GM23338 (cell line): ENCODE results near the gene TMEM191B. TPM values are rescaled to one million over a fixed set of nuclear protein-coding genes. Genes with fewer than 3 reads are reported as not detected.
"Not testable (repeated sequence)": the region's sequence is repeated elsewhere in the genome, so short reads cannot be mapped to it uniquely, and the experiment has no call there.

Experiments used
- ATAC-seq: fragments of 200-7000 bp; cut with Tn5 transposase; 3 replicates; pipeline ENCODE4 v1.9.1; 2020
- DNase-seq: peaks from one replicate; pipeline ENCODE4 v3.0.0-alpha.2; 2015; ENCODE audit warnings: low spot score
- H2AFZ ChIP-seq: fragments of 200-600 bp; sonication (generic); 2 replicates; pipeline ENCODE4 v1.8.0; 2016; ENCODE audit warnings: antibody characterized with exemption, mild to moderate bottlenecking, moderate library complexity
- H3F3A ChIP-seq: fragments of 200-600 bp; sonication (generic); replicated peaks from 2 replicates; pipeline ENCODE4 v1.8.0; 2017; ENCODE audit warnings: antibody characterized with exemption, mixed run types, low read depth
- H3K27ac ChIP-seq: fragments of 200-600 bp; sonication (generic); 2 replicates; pipeline ENCODE4 v1.6.1; 2016; ENCODE audit warnings: low read depth
- H3K27me3 ChIP-seq: fragments of 200-600 bp; sonication (generic); 2 replicates; pipeline ENCODE4 v1.8.0; 2016; ENCODE audit warnings: mild to moderate bottlenecking, mixed run types, moderate library complexity; ENCODE audit not compliant: insufficient read depth
- H3K36me3 ChIP-seq: fragments of 200-600 bp; sonication (generic); 2 replicates; pipeline ENCODE4 v1.8.0; 2016; ENCODE audit warnings: mild to moderate bottlenecking; ENCODE audit not compliant: insufficient read depth
- H3K4me1 ChIP-seq: fragments of 200-600 bp; sonication (generic); 2 replicates; pipeline ENCODE4 v1.8.0; 2016; ENCODE audit warnings: mild to moderate bottlenecking, moderate library complexity; ENCODE audit not compliant: insufficient read depth
- H3K4me2 ChIP-seq: fragments of 200-600 bp; sonication (generic); 2 replicates; pipeline ENCODE4 v1.7.1; 2017; ENCODE audit warnings: mixed run types
- H3K4me3 ChIP-seq: fragments of 200-600 bp; sonication (generic); 2 replicates; pipeline ENCODE4 v1.6.1; 2016; ENCODE audit warnings: mixed run types
- H3K79me2 ChIP-seq: fragments of 200-600 bp; sonication (generic); replicated peaks from 2 replicates; pipeline ENCODE4 v1.8.0; 2017; ENCODE audit warnings: mild to moderate bottlenecking; ENCODE audit not compliant: insufficient read depth
- H3K9me2 ChIP-seq: fragments of 200-600 bp; sonication (generic); 2 replicates; pipeline ENCODE4 v1.8.0; 2017; ENCODE audit not compliant: insufficient read depth
- H4K20me1 ChIP-seq: fragments of 200-600 bp; sonication (generic); replicated peaks from 2 replicates; pipeline ENCODE4 v1.8.0; 2017; ENCODE audit warnings: mild to moderate bottlenecking; ENCODE audit not compliant: insufficient read depth
- H3K27ac Mint-ChIP-seq: 2 replicates; pipeline ENCODE4 v1.8.0; 2020; ENCODE audit warnings: inconsistent platforms, mild to moderate bottlenecking, moderate library complexity, mixed read lengths
- H3K27me3 Mint-ChIP-seq: 3 replicates; pipeline ENCODE4 v1.8.0; 2022; ENCODE audit warnings: low read depth, mild to moderate bottlenecking, moderate library complexity, mixed read lengths, inconsistent platforms; ENCODE audit not compliant: insufficient read depth, poor library complexity
- H3K36me3 Mint-ChIP-seq: 3 replicates; pipeline ENCODE4 v1.8.0; 2021; ENCODE audit warnings: low read depth, mild to moderate bottlenecking, inconsistent platforms, moderate library complexity, mixed read lengths
- H3K4me1 Mint-ChIP-seq: 3 replicates; pipeline ENCODE4 v1.8.0; 2020; ENCODE audit warnings: mild to moderate bottlenecking, inconsistent platforms, mixed read lengths
- H3K4me3 Mint-ChIP-seq: 3 replicates; pipeline ENCODE4 v1.8.0; 2021; ENCODE audit warnings: moderate library complexity, mild to moderate bottlenecking, inconsistent platforms, mixed read lengths
- H3K9me3 Mint-ChIP-seq: 3 replicates; pipeline ENCODE4 v1.8.0; 2020; ENCODE audit warnings: moderate library complexity, mild to moderate bottlenecking, inconsistent platforms, mixed read lengths
- polyA plus RNA-seq: library from polyadenylated mRNA; unstranded; fragments of >200 nt; fragmentation: Nextera tagmentation; extraction: Ambion mirVana; gene quantifications from 2 replicates; pipeline ENCODE4 v1.2.1, GENCODE V29; 2016
- total RNA-seq: library from RNA; depleted of rRNA; stranded (reverse); fragments of >200 nt; shearing (Covaris generic); gene quantifications from 2 replicates; pipeline ENCODE4 v1.2.3, GENCODE V29; 2014

TMEM191B gene
- total and polyA plus RNA-seq, 2 experiments from 2014 or later, result 3.6 to 5.3 TPM

GRCh38 chr22:18570509-18571246 lies 43.1 kb downstream of the TMEM191B start:
- H3K4me1 Mint-ChIP-seq, H3K36me3 Mint-ChIP-seq, H3K4me3 ChIP-seq, H3K9me3 Mint-ChIP-seq, H3K27ac ChIP-seq, H3K36me3 ChIP-seq, H3K4me1 ChIP-seq, H3K9me2 ChIP-seq, H3K79me2 ChIP-seq, H3K27me3 ChIP-seq, DNase-seq, H3K4me2 ChIP-seq, H3K27ac Mint-ChIP-seq, H3F3A ChIP-seq, H2AFZ ChIP-seq, H3K27me3 Mint-ChIP-seq, H4K20me1 ChIP-seq, H3K4me3 Mint-ChIP-seq: not testable (repeated sequence)
- peak; percentile 22 for ATAC-seq

- not testable (repeated sequence) for H3K36me3 Mint-ChIP-seq, H3K27me3 ChIP-seq, H2AFZ ChIP-seq, H3K79me2 ChIP-seq, H3K4me1 Mint-ChIP-seq, H3K4me3 ChIP-seq, H3K27me3 Mint-ChIP-seq, H3K36me3 ChIP-seq, H4K20me1 ChIP-seq, DNase-seq, H3F3A ChIP-seq, H3K4me2 ChIP-seq, H3K27ac Mint-ChIP-seq, H3K9me2 ChIP-seq, H3K9me3 Mint-ChIP-seq, H3K27ac ChIP-seq, H3K4me1 ChIP-seq
- peak overlapping the region; percentile 42; the same call in 1 of the 3 replicates for H3K4me3 Mint-ChIP-seq
- peak; percentile 37 for ATAC-seq
Measured at GRCh38 chr22:18573483-18574164, 46.0 kb downstream of the TMEM191B start.

GRCh38 chr22:18574555-18574954 lies 47.0 kb downstream of the TMEM191B start:
- not testable (repeated sequence) for H3K9me3 Mint-ChIP-seq, H3K27ac ChIP-seq, H3F3A ChIP-seq, DNase-seq, H3K4me3 Mint-ChIP-seq, H3K4me1 Mint-ChIP-seq, H3K36me3 Mint-ChIP-seq, H3K27me3 Mint-ChIP-seq, H2AFZ ChIP-seq, H3K27me3 ChIP-seq, H3K4me3 ChIP-seq, H4K20me1 ChIP-seq, H3K4me1 ChIP-seq, H3K9me2 ChIP-seq, H3K4me2 ChIP-seq, H3K27ac Mint-ChIP-seq, H3K36me3 ChIP-seq, H3K79me2 ChIP-seq
- ATAC-seq, result peak; percentile 2

GRCh38 chr22:18575686-18576085 lies 48.1 kb downstream of the TMEM191B start:
- not testable (repeated sequence) for H3K27me3 Mint-ChIP-seq, H2AFZ ChIP-seq, H3K36me3 ChIP-seq, DNase-seq, H3K4me2 ChIP-seq, H3K9me2 ChIP-seq, H3K4me3 ChIP-seq, H3K27ac ChIP-seq, H3K9me3 Mint-ChIP-seq, ATAC-seq, H3K4me1 Mint-ChIP-seq, H3K36me3 Mint-ChIP-seq, H3K79me2 ChIP-seq, H3K4me3 Mint-ChIP-seq, H3K27ac Mint-ChIP-seq, H3K27me3 ChIP-seq, H3F3A ChIP-seq, H4K20me1 ChIP-seq, H3K4me1 ChIP-seq

- H3K27me3 Mint-ChIP-seq, H3K79me2 ChIP-seq, H3K27ac Mint-ChIP-seq: not testable (repeated sequence)
Measured at GRCh38 chr22:18577090-18577818, 49.7 kb downstream of the TMEM191B start.

GRCh38 chr22:18577847-18578246 lies 50.2 kb downstream of the TMEM191B start:
- not testable (repeated sequence) for H3K36me3 Mint-ChIP-seq, H3K27me3 ChIP-seq, H3K4me2 ChIP-seq, H3K27me3 Mint-ChIP-seq, H3K4me3 ChIP-seq, H3K4me1 Mint-ChIP-seq, H3K4me3 Mint-ChIP-seq, H3K4me1 ChIP-seq, H3K9me2 ChIP-seq, H3F3A ChIP-seq, H2AFZ ChIP-seq, H3K27ac ChIP-seq, H3K27ac Mint-ChIP-seq, H4K20me1 ChIP-seq, H3K79me2 ChIP-seq, H3K9me3 Mint-ChIP-seq, H3K36me3 ChIP-seq
- DNase-seq (peak; percentile 14), ATAC-seq (peak; percentile 16)

More at GRCh38 chr22:18577090-18577818, 49.7 kb downstream of the TMEM191B start:
- not testable (repeated sequence) for H3F3A ChIP-seq, H3K27ac ChIP-seq, H2AFZ ChIP-seq, DNase-seq, H3K9me2 ChIP-seq, H3K4me3 ChIP-seq, H3K9me3 Mint-ChIP-seq, H4K20me1 ChIP-seq, H3K36me3 Mint-ChIP-seq, H3K4me1 ChIP-seq, H3K4me3 Mint-ChIP-seq, H3K4me2 ChIP-seq, H3K4me1 Mint-ChIP-seq, H3K36me3 ChIP-seq, H3K27me3 ChIP-seq
- ATAC-seq, result peak; percentile 12
